Activated naive CD4-positive, alpha-beta T cell treated with anti-CD3 and anti-CD28 coated beads, Interleukin-2, amount 50 U/mL, for 16 hours (primary cell): ENCODE data around the gene PCDHGA5.
"Not testable (repeated sequence)": the region's sequence is repeated elsewhere in the genome, so short reads cannot be mapped to it uniquely, and the experiment has no call there.

ENCODE experiments used
- DNase-seq: peaks from one replicate; pipeline ENCODE4 v3.0.0-alpha.2; 2020

PCDHGA5 gene

DNA sequence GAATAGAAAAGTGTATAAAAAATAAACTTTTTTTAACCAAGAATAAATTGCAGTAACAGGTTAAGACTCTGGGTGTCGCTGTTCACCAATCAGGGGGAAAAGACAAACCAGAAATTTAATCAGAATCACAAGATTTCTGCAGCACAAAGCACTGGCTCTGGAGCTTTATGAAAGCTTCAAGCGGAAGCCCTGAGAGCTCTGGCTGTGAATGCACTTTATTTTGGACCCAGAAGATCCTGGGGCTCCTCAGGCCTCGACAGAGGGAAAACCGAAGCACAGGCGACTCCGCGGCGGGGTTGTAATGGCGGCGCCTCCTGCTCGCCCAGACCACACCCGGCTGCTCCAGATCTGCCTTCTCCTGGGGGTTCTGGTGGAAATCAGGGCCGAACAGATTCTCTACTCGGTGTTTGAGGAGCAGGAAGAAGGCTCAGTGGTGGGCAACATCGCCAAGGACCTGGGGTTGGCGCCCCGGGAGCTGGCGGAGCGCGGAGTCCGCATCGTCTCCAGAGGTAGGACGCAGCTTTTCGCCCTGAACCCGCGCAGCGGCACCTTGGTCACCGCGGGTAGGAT is 9.0 kb upstream of the PCDHGA5 start, which contains the start of gene PCDHGA4:
Gene PCDHGA4, plus strand, starts transcription at position 122 of the 570 bp plus-strand sequence. Its CDS starts 87 bp downstream, at position 209.
- no peak for DNase-seq

DNA sequence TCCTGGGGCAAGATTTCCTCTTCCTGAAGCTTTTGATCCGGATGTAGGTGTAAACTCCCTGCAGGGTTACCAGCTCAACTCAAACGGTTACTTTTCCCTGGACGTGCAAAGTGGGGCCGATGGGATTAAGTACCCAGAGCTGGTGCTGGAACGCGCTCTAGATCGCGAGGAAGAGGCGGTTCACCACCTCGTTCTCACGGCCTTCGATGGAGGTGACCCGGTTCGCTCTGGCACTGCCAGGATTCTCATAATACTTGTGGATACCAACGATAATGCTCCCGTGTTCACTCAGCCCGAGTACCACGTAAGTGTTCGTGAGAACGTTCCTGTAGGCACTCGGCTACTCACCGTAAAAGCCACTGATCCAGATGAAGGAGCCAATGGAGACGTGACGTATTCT is 8.3 kb upstream of the PCDHGA5 start:
- no peak for DNase-seq

DNA sequence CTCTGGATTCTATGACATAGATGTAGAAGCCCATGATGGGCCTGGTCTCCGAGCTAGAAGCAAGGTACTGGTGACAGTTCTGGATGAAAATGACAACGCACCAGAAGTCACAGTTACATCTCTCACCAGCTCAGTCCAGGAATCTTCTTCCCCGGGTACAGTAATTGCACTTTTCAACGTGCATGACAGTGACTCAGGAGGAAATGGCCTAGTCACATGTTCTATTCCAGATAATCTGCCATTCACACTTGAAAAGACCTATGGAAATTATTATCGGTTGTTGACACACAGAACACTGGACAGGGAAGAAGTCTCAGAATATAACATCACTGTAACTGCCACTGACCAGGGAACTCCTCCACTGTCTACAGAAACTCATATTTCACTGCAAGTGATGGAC is 7.8 kb upstream of the PCDHGA5 start:
- no peak for DNase-seq

DNA sequence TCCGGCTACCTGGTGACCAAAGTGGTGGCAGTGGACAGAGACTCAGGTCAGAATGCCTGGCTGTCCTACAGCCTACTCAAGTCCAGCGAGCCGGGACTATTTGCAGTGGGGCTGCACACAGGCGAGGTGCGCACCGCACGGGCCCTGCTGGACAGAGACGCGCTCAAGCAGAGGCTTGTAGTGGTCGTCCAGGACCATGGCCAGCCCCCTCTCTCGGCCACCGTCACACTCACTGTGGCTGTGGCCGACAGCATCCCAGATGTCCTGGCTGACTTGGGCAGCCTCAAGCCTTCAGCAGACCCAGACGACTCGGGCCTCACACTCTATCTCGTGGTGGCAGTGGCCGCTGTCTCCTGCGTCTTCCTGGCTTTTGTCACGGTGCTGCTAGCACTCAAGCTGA is 7.0 kb upstream of the PCDHGA5 start:
- no peak for DNase-seq

DNA sequence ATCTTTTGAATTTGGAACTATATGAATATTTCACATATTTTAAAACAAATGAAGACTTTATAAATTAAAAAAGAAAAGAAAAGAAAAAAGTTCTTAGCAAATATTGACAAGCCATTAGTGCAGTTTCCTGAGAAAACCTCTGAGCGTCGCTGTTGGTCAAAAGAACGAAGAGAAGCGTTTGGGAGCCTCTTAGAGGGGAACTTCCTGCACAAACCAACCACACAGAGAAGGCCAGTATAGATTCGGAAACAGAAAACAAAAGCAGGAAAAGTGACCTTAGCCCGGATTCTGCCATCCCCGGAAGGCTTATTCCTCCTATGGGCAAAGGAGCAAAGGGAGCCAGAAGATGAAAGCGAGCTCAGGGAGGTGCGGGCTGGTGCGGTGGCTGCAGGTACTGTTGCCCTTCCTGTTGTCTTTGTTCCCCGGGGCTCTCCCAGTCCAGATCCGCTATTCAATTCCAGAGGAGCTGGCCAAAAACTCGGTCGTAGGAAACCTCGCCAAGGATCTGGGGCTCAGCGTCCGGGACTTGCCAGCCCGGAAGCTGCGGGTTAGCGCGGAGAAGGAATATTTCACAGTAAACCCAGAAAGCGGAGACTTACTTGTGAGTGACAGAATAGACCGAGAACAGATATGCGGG is 4.1 kb upstream of the PCDHGA5 start, which contains the start of gene PCDHGB2:
Gene PCDHGB2, plus strand, starts transcription at position 205 of the 637 bp plus-strand sequence. Its CDS starts 142 bp downstream, at position 347.
- no peak for DNase-seq

DNA sequence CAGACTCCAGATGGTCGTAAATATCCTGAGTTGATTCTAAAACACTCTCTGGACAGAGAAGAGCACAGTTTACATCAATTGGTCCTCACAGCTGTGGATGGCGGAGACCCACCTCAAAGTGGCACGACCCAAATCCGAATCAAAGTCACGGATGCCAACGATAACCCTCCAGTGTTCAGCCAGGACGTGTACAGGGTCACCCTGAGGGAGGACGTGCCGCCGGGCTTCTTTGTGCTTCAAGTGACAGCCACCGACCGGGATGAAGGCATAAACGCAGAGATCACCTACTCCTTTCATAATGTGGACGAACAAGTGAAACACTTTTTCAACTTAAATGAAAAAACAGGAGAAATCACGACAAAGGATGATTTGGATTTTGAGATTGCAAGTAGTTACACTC is 3.3 kb upstream of the PCDHGA5 start:
- DNase-seq: no peak

DNA sequence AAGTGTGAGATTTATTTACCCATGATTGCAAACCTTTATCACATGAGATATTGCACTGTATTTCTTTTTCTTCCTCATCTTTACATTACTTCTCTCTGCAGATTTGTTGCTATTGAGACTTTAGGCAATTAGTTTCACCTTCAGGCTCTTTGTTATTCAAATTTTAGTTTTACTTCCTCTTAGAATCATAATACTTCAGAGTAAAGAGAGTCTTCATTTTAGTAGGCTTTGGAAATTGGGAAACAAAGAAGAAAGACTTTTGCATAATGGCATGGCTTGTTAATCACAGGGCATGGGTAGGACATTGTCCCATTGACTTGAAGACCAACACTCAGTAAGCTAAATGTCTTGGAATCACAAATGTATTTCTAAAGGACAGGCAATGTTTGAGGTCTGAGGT is 1.2 kb upstream of the PCDHGA5 start:
- DNase-seq: no peak

DNA sequence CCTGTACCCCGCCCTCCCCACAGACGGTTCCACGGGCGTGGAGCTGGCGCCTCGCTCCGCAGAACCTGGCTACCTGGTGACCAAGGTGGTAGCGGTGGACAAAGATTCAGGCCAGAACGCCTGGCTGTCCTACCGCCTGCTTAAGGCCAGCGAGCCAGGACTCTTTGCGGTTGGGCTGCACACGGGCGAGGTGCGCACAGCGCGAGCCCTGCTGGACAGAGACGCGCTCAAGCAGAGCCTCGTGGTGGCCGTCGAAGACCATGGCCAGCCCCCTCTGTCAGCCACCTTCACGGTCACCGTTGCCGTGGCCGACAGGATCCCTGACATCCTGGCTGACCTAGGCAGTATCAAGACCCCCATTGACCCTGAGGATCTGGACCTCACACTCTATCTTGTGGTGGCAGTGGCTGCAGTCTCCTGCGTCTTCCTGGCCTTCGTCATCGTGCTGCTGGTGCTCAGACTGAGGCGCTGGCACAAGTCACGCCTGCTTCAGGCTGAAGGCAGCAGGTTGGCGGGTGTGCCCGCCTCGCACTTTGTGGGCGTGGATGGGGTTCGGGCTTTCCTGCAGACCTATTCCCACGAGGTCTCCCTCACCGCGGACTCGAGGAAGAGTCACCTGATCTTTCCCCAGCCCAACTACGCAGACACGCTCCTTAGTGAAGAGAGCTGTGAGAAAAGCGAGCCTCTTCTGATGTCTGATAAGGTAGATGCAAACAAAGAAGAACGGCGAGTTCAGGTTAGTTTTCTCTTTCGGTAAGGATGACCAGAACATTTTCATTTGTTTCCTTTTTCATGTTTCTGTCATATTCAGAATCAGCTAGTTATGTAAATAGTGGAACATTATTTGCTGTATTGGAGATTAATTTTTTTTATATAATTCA is 2.3 kb downstream of the PCDHGA5 start:
- DNase-seq: no peak

DNA sequence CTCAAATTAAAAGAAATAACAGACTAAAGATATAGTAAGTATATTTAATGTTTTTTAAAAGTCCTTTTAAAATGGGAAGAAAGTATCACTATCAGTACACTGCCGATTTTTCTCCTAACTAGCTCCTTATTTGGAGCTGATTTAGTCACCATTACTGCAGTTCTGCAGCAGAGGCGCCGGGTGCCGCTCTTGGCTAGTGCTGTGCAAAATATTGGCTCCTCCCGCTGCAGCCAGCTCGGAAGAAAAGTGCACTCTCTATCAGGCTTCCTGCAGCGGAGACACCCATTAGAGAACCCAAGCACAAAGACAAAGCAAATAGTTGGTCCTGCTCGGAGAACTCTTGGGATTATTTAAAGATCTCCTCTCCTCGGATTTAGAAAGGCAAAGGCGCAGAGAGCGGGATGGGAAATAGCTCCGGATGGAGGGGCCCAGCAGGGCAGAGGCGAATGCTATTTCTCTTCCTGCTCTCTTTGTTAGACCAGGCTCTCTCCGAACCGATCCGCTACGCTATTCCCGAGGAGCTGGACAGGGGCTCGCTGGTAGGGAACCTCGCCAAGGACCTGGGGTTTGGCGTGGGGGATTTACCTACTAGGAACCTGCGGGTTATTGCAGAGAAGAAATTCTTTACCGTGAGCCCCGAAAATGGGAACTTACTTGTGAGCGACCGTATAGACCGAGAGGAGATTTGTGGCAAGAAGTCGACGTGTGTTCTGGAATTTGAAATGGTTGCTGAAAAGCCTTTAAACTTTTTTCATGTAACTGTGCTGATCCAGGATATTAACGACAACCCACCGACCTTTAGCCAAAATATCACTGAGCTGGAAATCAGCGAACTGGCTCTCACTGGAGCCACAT is 6.3 kb downstream of the PCDHGA5 start, which contains the start of gene PCDHGB3:
Gene PCDHGB3, plus strand, starts transcription at position 249 of the 855 bp plus-strand sequence. Its CDS starts 153 bp downstream, at position 402.
- DNase-seq: no peak

DNA sequence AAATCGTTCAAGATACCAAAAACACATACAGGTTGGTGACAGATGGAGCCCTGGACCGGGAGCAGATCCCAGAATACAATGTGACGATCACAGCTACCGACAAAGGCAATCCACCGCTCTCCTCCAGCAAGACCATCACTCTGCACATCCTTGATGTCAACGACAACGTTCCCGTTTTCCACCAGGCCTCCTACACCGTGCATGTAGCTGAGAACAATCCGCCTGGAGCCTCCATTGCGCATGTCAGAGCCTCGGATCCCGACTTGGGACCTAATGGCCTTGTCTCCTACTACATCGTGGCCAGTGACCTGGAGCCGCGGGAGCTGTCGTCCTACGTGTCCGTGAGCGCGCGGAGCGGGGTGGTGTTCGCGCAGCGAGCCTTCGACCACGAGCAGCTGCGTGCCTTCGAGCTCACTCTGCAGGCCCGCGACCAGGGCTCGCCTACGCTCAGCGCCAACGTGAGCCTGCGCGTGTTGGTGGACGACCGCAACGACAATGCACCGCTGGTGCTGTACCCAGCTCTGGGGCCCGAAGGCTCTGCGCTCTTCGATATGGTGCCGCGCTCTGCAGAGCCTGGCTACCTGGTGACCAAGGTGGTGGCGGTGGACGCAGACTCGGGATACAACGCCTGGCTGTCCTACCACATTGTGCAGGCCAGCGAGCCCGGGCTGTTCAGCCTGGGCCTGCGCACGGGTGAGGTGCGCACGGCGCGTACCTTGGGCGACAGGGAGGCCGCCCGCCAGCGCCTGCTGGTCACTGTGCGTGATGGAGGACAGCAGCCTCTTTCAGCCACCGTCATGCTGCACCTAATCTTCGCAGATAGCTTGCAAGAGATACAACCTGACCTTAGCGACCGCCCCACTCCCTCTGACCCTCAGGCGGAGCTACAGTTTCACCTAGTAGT is 7.9 kb downstream of the PCDHGA5 start:
- DNase-seq: no peak

DNA sequence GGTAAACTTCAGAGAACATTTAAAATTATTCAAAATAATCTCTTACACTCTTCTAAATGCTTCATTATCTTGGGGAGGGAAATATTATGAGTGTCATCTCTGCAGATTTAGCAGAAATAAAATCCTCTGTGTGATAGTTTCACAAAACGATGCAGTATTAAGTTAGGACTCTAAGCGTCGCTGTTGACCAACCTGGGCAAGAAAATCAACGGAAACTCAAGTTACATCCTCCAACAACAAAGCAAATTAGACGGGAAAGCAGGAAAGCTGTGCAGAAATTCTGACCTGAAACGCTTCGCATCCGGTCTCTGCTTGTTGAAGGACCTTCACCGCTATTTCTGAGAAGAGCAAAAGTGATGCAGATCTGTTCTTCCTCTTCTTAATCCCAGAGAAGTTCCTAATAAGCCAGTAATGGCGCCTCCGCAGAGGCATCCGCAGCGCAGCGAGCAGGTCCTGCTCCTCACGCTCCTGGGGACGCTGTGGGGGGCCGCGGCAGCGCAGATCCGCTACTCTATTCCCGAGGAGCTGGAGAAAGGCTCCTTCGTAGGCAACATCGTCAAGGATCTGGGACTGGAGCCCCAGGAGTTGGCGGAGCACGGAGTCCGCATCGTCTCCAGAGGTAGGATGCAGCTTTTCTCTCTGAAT is 9.8 kb downstream of the PCDHGA5 start, which contains the start of gene PCDHGA6:
Gene PCDHGA6, plus strand, starts transcription at position 219 of the 645 bp plus-strand sequence. Its CDS starts 193 bp downstream, at position 412.
- DNase-seq: no peak

DNA sequence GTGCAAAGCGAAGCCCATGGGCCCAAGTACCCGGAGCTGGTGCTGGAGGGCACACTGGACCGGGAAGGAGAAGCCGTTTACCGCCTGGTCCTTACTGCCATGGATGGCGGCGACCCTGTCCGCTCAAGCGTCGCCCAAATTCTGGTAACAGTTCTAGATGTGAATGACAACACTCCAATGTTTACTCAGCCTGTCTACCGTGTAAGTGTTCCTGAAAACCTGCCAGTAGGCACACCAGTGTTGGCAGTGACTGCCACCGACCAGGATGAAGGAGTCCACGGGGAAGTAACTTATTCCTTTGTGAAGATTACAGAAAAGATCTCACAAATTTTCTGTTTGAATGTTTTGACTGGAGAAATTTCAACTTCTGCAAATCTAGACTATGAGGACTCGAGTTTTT is 10.7 kb downstream of the PCDHGA5 start:
- no peak for DNase-seq

DNA sequence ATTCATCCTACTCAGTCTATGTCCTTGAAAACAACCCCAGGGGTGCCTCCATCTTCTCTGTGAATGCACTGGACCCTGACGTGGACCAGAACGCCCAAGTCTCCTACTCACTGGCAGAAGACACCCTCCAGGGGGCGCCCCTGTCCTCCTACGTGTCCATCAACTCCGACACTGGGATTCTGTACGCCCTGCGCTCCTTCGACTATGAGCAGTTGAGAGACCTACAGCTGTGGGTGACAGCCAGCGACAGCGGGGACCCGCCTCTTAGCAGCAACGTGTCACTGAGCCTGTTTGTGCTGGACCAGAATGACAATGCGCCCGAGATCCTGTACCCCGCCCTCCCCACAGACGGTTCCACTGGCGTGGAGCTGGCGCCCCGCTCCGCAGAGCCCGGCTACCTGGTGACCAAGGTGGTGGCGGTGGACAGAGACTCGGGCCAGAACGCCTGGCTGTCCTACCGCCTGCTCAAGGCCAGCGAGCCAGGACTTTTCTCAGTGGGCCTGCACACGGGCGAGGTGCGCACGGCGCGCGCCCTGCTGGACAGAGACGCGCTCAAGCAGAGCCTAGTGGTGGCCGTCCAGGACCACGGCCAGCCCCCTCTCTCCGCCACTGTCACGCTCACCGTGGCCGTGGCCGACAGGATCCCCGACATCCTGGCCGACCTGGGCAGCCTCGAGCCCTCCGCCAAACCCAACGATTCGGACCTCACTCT is 11.6 kb downstream of the PCDHGA5 start:
- DNase-seq: not testable (repeated sequence)

DNA sequence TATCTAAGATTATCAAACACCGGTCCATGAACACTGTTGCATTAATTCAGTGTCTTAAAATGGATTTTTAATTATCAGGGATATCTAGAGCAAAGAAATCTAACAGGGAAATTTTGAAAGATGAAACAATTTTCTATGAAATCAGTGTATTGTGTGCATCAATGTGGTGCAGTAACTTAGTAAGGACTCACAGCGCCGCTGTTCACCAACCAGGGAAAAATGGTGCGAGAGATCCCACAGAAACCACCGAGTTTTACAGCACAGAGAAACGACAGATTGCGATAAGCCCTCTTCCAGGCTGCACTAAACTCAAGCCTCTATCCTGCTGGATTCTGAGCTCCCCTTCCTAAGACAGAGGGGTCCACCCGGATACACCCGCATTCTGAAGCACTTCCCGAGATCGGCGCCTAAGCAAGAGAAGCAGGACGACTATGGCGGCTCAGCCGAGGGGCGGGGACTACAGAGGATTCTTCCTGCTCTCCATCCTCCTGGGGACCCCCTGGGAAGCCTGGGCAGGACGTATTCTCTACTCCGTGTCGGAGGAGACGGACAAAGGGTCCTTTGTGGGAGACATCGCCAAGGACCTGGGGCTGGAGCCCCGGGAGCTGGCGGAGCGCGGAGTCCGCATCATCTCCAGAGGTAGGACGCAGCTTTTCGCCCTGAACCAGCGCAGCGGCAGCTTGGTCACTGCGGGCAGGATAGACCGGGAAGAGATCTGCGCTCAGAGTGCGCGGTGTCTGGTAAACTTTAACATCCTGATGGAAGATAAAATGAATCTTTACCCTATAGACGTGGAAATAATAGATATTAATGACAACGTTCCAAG is 18.7 kb downstream of the PCDHGA5 start, which contains the start of gene PCDHGA7:
Gene PCDHGA7, plus strand, starts transcription at position 274 of the 826 bp plus-strand sequence. Its CDS starts 158 bp downstream, at position 432.
- no peak for DNase-seq

DNA sequence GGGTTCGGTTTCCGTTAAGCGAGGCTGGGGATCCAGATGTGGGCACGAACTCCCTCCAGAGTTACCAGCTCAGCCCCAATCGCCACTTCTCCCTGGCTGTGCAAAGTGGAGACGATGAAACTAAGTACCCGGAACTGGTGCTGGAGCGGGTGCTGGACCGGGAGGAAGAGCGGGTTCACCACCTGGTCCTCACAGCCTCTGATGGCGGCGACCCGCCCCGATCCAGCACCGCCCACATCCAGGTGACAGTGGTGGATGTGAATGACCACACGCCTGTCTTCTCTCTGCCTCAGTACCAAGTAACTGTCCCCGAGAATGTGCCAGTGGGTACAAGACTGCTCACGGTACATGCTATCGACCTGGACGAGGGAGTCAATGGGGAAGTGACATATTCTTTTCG is 19.4 kb downstream of the PCDHGA5 start:
- no peak for DNase-seq

DNA sequence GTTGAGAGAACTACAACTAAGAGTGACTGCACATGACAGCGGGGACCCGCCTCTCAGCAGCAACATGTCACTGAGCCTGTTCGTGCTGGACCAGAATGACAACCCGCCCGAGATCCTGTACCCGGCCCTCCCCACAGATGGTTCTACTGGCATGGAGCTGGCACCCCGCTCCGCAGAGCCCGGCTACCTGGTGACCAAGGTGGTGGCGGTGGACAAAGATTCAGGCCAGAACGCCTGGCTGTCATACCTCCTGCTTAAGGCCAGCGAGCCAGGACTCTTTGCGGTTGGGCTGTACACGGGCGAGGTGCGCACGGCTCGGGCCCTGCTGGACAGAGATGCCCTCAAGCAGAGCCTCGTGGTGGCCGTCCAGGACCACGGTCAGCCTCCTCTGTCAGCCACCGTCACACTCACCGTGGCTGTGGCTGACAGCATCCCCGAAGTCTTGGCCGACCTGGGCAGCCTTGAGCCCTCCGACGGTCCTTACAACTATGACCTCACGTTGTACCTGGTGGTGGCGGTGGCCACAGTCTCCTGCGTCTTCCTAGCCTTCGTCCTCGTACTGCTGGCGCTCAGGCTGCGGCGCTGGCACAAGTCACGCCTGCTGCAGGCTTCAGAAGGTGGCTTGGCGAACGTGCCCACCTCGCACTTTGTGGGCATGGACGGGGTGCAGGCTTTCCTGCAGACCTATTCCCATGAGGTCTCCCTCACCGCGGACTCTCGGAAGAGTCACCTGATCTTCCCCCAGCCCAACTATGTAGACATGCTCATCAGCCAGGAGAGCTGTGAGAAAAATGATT is 20.7 kb downstream of the PCDHGA5 start:
- DNase-seq: no peak

DNA sequence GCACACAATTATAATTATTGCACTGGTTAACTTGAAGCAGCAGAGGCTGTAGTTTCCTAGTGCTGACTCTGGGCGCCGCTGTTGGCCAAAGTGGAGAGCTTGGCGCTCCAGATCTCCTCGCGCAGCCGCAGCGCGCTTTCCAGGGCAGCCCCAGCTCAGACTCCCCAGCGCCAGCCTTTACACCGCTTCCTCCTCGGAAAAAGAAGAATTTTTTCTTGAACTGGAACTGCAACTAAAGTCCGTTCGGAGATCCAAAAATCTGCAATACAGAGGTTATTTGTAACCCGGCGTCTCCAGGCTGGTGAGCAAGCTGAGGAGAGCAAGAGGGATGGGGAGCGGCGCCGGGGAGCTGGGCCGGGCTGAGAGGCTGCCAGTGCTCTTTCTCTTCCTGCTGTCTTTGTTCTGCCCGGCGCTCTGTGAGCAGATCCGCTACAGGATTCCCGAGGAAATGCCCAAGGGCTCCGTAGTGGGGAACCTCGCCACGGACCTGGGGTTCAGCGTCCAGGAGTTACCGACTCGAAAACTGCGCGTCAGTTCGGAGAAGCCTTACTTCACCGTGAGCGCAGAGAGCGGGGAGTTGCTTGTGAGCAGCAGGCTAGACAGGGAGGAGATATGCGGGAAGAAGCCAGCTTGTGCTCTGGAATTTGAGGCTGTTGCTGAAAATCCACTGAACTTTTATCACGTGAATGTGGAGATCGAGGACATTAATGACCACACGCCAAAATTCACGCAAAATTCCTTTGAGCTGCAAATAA is 23.8 kb downstream of the PCDHGA5 start, which contains the start of gene PCDHGB4:
Gene PCDHGB4, plus strand, starts transcription at position 142 of the 755 bp plus-strand sequence. Its CDS starts 187 bp downstream, at position 329.
- not testable (repeated sequence) for DNase-seq
